ENCODE measurements around the gene NUCB2. TPM values are rescaled to one million over a fixed set of nuclear protein-coding genes. Genes with fewer than 3 reads are reported as not detected.
A peak's percentile ranks its signal among the peaks of the same experiment; 100 is the strongest.

NUCB2 gene
- total and polyA plus RNA-seq, 2 of the 13 experiments (the other 11 are each of a cell fraction or from before 2014, with no cell fraction given), result 54.2 to 82.4 TPM

DNA sequence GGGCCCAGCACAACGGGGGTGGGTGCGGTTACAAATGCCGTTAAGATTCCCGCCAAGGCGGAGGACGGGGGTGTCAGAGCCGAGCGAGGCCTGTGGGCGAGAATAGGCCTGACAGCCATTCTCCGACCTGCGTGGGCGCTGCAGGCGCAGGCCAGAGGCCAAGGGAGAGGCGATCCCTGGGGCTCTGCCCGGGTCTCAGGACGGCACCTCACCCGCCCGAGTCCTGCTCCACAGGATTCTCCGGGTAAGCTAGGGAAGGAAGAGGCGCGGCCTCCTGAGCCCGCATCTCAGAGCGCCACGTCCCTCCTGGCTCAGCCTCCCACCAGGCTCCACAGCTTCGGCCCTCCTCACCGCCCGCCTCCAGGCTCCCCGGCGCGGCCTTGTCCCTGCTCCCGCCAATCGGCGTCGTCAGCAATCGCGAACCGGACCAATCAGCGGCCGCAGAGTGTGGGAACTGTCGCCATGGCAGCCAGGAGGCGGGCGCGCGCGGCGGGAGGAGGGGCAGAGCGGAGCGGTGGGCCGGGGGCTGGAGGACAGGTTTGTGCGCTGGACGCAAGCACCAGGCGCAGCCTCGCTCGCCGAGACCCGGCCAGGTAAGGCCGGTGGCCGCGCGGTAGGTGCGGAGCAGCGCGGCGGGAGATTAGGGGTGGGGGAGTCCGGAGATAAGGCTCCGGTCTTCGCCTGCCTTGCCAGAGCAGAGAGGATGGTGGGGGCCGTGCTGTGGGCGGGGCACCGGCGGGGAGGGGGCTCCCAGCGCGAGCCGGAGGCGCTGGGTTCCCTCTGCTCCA lies at the start of gene NUCB2 (continued):
- TF ChIP-seq, protein P1, sequence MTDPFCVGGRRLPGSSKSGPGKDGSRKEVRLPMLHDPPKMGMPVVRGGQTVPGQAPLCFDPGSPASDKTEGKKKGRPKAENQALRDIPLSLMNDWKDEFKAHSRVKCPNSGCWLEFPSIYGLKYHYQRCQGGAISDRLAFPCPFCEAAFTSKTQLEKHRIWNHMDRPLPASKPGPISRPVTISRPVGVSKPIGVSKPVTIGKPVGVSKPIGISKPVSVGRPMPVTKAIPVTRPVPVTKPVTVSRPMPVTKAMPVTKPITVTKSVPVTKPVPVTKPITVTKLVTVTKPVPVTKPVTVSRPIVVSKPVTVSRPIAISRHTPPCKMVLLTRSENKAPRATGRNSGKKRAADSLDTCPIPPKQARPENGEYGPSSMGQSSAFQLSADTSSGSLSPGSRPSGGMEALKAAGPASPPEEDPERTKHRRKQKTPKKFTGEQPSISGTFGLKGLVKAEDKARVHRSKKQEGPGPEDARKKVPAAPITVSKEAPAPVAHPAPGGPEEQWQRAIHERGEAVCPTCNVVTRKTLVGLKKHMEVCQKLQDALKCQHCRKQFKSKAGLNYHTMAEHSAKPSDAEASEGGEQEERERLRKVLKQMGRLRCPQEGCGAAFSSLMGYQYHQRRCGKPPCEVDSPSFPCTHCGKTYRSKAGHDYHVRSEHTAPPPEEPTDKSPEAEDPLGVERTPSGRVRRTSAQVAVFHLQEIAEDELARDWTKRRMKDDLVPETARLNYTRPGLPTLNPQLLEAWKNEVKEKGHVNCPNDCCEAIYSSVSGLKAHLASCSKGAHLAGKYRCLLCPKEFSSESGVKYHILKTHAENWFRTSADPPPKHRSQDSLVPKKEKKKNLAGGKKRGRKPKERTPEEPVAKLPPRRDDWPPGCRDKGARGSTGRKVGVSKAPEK (CRISPR knock-in tag; IDR thresholded peaks at IDR 0.05; ENCODE audit: borderline replicate concordance), result no peak
- TF ChIP-seq ATF7 (IDR thresholded peaks at IDR 0.05), result no peak
- 0 out of 2 replicates have a peak, but pooled peaks have one; percentile 52 for TF ChIP-seq ATF7 (CRISPR knock-in tag; IDR thresholded peaks at IDR 0.05)
- no peak for TF ChIP-seq ZFAT (CRISPR knock-in tag; conservative IDR thresholded peaks at IDR 0.05)
- no peak; the same call in 1 of the 2 replicates for TF ChIP-seq ZBTB7A (CRISPR knock-in tag; IDR thresholded peaks at IDR 0.05)
- TF ChIP-seq RCOR2 (CRISPR knock-in tag; IDR thresholded peaks at IDR 0.05), result no peak
- peak; percentile 20; the same call in 1 of the 2 replicates for TF ChIP-seq MIXL1 (CRISPR knock-in tag; IDR thresholded peaks at IDR 0.05)
- TF ChIP-seq, protein P2, sequence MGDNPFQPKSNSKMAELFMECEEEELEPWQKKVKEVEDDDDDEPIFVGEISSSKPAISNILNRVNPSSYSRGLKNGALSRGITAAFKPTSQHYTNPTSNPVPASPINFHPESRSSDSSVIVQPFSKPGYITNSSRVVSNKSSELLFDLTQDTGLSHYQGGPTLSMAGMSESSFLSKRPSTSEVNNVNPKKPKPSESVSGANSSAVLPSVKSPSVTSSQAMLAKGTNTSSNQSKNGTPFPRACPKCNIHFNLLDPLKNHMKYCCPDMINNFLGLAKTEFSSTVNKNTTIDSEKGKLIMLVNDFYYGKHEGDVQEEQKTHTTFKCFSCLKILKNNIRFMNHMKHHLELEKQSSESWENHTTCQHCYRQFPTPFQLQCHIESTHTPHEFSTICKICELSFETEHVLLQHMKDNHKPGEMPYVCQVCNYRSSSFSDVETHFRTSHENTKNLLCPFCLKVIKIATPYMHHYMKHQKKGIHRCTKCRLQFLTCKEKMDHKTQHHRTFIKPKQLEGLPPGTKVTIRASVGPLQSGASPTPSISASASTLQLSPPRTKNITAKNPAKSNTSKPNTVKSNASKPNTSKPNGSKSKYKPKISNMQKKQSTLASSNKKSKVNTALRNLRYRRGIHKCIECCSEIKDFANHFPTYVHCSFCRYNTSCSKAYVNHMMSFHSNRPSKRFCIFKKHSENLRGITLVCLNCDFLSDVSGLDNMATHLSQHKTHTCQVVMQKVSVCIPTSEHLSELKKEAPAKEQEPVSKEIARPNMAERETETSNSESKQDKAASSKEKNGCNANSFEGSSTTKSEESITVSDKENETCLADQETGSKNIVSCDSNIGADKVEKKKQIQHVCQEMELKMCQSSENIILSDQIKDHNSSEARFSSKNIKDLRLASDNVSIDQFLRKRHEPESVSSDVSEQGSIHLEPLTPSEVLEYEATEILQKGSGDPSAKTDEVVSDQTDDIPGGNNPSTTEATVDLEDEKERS (CRISPR knock-in tag; IDR thresholded peaks at IDR 0.05), result no peak
- TF ChIP-seq ZNF205 (CRISPR knock-in tag; IDR thresholded peaks at IDR 0.05), result peak; percentile 79
- peak; percentile 89 for TF ChIP-seq ZNF451 (CRISPR knock-in tag; IDR thresholded peaks at IDR 0.05)
- TF ChIP-seq ONECUT2 (CRISPR knock-in tag; IDR thresholded peaks at IDR 0.05), result no peak
- TF ChIP-seq TSC22D2 (CRISPR knock-in tag; IDR thresholded peaks at IDR 0.05; ENCODE audit: borderline replicate concordance), result no peak
- TF ChIP-seq, protein P3, sequence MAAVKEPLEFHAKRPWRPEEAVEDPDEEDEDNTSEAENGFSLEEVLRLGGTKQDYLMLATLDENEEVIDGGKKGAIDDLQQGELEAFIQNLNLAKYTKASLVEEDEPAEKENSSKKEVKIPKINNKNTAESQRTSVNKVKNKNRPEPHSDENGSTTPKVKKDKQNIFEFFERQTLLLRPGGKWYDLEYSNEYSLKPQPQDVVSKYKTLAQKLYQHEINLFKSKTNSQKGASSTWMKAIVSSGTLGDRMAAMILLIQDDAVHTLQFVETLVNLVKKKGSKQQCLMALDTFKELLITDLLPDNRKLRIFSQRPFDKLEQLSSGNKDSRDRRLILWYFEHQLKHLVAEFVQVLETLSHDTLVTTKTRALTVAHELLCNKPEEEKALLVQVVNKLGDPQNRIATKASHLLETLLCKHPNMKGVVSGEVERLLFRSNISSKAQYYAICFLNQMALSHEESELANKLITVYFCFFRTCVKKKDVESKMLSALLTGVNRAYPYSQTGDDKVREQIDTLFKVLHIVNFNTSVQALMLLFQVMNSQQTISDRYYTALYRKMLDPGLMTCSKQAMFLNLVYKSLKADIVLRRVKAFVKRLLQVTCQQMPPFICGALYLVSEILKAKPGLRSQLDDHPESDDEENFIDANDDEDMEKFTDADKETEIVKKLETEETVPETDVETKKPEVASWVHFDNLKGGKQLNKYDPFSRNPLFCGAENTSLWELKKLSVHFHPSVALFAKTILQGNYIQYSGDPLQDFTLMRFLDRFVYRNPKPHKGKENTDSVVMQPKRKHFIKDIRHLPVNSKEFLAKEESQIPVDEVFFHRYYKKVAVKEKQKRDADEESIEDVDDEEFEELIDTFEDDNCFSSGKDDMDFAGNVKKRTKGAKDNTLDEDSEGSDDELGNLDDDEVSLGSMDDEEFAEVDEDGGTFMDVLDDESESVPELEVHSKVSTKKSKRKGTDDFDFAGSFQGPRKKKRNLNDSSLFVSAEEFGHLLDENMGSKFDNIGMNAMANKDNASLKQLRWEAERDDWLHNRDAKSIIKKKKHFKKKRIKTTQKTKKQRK (IDR thresholded peaks at IDR 0.05; ENCODE audit: low read length), result no peak
- no peak for TF ChIP-seq ZNF572 (CRISPR knock-in tag; IDR thresholded peaks at IDR 0.05)
- TF ChIP-seq, protein P4, sequence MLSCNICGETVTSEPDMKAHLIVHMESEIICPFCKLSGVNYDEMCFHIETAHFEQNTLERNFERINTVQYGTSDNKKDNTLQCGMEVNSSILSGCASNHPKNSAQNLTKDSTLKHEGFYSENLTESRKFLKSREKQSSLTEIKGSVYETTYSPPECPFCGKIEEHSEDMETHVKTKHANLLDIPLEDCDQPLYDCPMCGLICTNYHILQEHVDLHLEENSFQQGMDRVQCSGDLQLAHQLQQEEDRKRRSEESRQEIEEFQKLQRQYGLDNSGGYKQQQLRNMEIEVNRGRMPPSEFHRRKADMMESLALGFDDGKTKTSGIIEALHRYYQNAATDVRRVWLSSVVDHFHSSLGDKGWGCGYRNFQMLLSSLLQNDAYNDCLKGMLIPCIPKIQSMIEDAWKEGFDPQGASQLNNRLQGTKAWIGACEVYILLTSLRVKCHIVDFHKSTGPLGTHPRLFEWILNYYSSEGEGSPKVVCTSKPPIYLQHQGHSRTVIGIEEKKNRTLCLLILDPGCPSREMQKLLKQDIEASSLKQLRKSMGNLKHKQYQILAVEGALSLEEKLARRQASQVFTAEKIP (CRISPR knock-in tag; IDR thresholded peaks at IDR 0.05; ENCODE audit: borderline replicate concordance), result no peak
